OCI-LY7 (cell line): ENCODE data around the gene STX8. TPM values are rescaled to one million over a fixed set of nuclear protein-coding genes. Genes with fewer than 3 reads are reported as not detected.

Experiments used
- BruUV-seq: library from RNA; stranded (reverse); fragments of 400-500 nt; replicated peaks from 2 replicates; lab custom pipeline; 2021; lab: Mats Ljungman, UMichigan
- CTCF ChIA-PET: fragments of 300-600 bp; sonication (Branson Sonifier 250); formaldehyde crosslinking; loops from one replicate; lab custom pipeline; 2022; ENCODE audit warnings: antibody characterized with exemption; ENCODE audit not compliant: unreplicated experiment; lab: Charles Lee
- POLR2A ChIA-PET: fragments of 300-600 bp; sonication (Branson Sonifier 250); formaldehyde crosslinking; loops from one replicate; lab custom pipeline; 2022; ENCODE audit warnings: antibody characterized with exemption; lab: Charles Lee
- DNase-seq: peaks from one replicate; pipeline ENCODE4 v3.0.0-alpha.2; 2015; ENCODE audit warnings: low spot score
- H2AFZ ChIP-seq: fragments of 200-600 bp; sonication (generic), shearing (Covaris generic); 2 replicates; pipeline ENCODE4 v1.6.1; 2014; ENCODE audit warnings: mild to moderate bottlenecking, antibody characterized with exemption, low read length, moderate library complexity
- H3K27ac ChIP-seq: fragments of 200-600 bp; sonication (generic); 2 replicates; pipeline ENCODE4 v1.5.1; 2014; ENCODE audit warnings: mixed run types, low read depth, mild to moderate bottlenecking, moderate library complexity, low read length, inconsistent platforms; ENCODE audit not compliant: poor library complexity, severe bottlenecking
- H3K36me3 ChIP-seq: fragments of 200-600 bp; sonication (generic); 2 replicates; pipeline ENCODE4 v1.6.1; 2014; ENCODE audit warnings: mild to moderate bottlenecking, antibody characterized with exemption, low read length, moderate library complexity, mixed read lengths; ENCODE audit not compliant: insufficient read depth
- H3K4me1 ChIP-seq: fragments of 200-600 bp; sonication (generic); 2 replicates; pipeline ENCODE4 v1.5.1; 2014; ENCODE audit warnings: mild to moderate bottlenecking, low read length; ENCODE audit not compliant: insufficient read depth, poor library complexity, severe bottlenecking
- H3K4me2 ChIP-seq: fragments of 200-600 bp; sonication (generic); 2 replicates; pipeline ENCODE4 v1.6.1; 2014; ENCODE audit warnings: mild to moderate bottlenecking, low read length
- H3K4me3 ChIP-seq: fragments of 200-600 bp; sonication (generic); 2 replicates; pipeline ENCODE4 v1.5.1; 2014; ENCODE audit warnings: mild to moderate bottlenecking, low read depth, low read length; ENCODE audit not compliant: poor library complexity, severe bottlenecking
- H3K79me2 ChIP-seq: fragments of 200-600 bp; sonication (generic); 2 replicates; pipeline ENCODE4 v1.6.1; 2016; ENCODE audit warnings: low read depth, mild to moderate bottlenecking, low read length, moderate library complexity, mixed read lengths; ENCODE audit not compliant: insufficient read depth
- H3K9me2 ChIP-seq: fragments of 200-600 bp; sonication (generic); 2 replicates; pipeline ENCODE4 v1.6.1; 2016; ENCODE audit warnings: mild to moderate bottlenecking, low read length, mixed read lengths; ENCODE audit not compliant: insufficient read depth
- H3K9me3 ChIP-seq: fragments of 200-600 bp; sonication (generic); 2 replicates; pipeline ENCODE4 v1.6.1; 2014; ENCODE audit warnings: mild to moderate bottlenecking, mixed run types, low read length, mixed read lengths
- H4K20me1 ChIP-seq: fragments of 200-600 bp; sonication (generic); 2 replicates; pipeline ENCODE4 v1.6.1; 2014; ENCODE audit warnings: mild to moderate bottlenecking, antibody characterized with exemption, low read length, moderate library complexity, mixed read lengths; ENCODE audit not compliant: insufficient read depth
- CTCF ChIP-seq: fragments of 200-600 bp; sonication (generic); conservative IDR thresholded peaks from 2 replicates; pipeline ENCODE4 v1.5.1; 2014; ENCODE audit warnings: mild to moderate bottlenecking, antibody characterized with exemption, low read length, moderate library complexity, mixed read lengths
- EZH2phosphoT487 ChIP-seq: fragments of 200-600 bp; sonication (generic); IDR thresholded peaks from 2 replicates; pipeline ENCODE4 v1.6.1; 2018; ENCODE audit warnings: low read depth, borderline replicate concordance, mild to moderate bottlenecking, mixed run types, antibody characterized with exemption, low read length, moderate library complexity, mixed read lengths
- intact Hi-C: fragments of 100-400 bp; cut with micrococcal nuclease; formaldehyde crosslinking; loops from one replicate; pipeline ENCODE4 v1.10.0; 2022; ENCODE audit not compliant: unreplicated experiment
- total RNA-seq, 2 experiments: library from RNA; depleted of rRNA in 1 of 2; stranded (reverse); fragments of >200 nt in 1 of 2; shearing (Covaris generic) in 1 of 2; gene quantifications; 2 replicates each; pipeline ENCODE4 v1.2.3, GENCODE V29; 2014 to 2022

Gene STX8
- total RNA-seq, 2 experiments from 2014 or later: 56.7 to 69.0 TPM

- H2AFZ ChIP-seq: no peak overlapping the region
- no peak for TF ChIP-seq CTCF
- no peak for TF ChIP-seq EZH2phosphoT487
- no peaks in the 10 kb centered on the region for H3K9me3 ChIP-seq
- no peak for DNase-seq
- H4K20me1 ChIP-seq: no peaks in the 10 kb centered on the region
- H3K79me2 ChIP-seq: no peaks in the 10 kb centered on the region
- H3K4me2 ChIP-seq: no peak overlapping the region
- no peak overlapping the region for H3K27ac ChIP-seq
- H3K9me2 ChIP-seq: no peaks in the 10 kb centered on the region
- BruUV-seq: no TSS peak
- ChIA-PET CTCF (no interaction called here), POLR2A (interaction anchor here (0.6 kb wide), 1 partner anchor 80 kb away, joined by 3 read pairs; no protein-coding TSS in a partner anchor)
- no peaks in the 10 kb centered on the region for H3K4me1 ChIP-seq
- no peak overlapping the region for H3K4me3 ChIP-seq
- intact Hi-C loops: no loop called here
- H3K36me3 ChIP-seq: no peaks in the 10 kb centered on the region
These were observed 347.0 kb downstream of the STX8 start for GRCh38 chr17:9228408-9229159.

GRCh38 chr17:9227819-9228407 lies 347.7 kb downstream of the STX8 start:
- POLR2A ChIA-PET: interaction anchor here (0.6 kb wide), 1 partner anchor 80 kb away, joined by 3 read pairs; no protein-coding TSS in a partner anchor
- no TSS peak for BruUV-seq
- H3K79me2 ChIP-seq: no peaks in the 10 kb centered on the region
- DNase-seq: no peak
- no peaks in the 10 kb centered on the region for H3K36me3 ChIP-seq
- H3K27ac ChIP-seq: no peak overlapping the region
- H3K4me3 ChIP-seq: no peak overlapping the region
- no peak overlapping the region for H2AFZ ChIP-seq
- no peaks in the 10 kb centered on the region for H4K20me1 ChIP-seq
- H3K4me1 ChIP-seq: no peaks in the 10 kb centered on the region
- CTCF ChIA-PET: no interaction called here
- H3K9me2 ChIP-seq: no peaks in the 10 kb centered on the region
- TF ChIP-seq EZH2phosphoT487 (no peak), CTCF (no peak)
- intact Hi-C loops: no loop called here
- no peaks in the 10 kb centered on the region for H3K9me3 ChIP-seq
- no peak overlapping the region for H3K4me2 ChIP-seq

DNA sequence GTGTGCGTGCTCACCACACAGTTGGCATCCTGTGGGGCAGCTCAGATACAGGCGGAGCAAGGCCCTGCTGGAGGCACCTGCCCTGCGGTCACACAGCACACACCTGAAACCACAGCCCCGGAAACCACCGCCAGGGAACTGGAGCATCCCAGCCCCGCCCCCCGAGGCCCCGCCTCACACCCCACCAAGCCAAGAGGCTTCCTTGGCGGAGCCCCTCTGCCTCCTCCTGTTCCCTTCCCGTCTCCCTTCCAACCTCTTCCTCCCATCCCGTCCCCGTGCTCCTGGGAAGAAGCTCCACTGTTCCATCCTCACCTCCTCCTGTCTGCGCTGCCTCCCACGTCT lies 348.9 kb downstream of the STX8 start:
- H3K4me2 ChIP-seq: no peak overlapping the region
- H3K4me1 ChIP-seq: no peaks in the 10 kb centered on the region
- DNase-seq: no peak
- no peaks in the 10 kb centered on the region for H3K9me3 ChIP-seq
- no peak overlapping the region for H3K27ac ChIP-seq
- TF ChIP-seq CTCF: no peak
- no peak for TF ChIP-seq EZH2phosphoT487
- H3K36me3 ChIP-seq: no peaks in the 10 kb centered on the region
- intact Hi-C loops: no loop called here
- H2AFZ ChIP-seq: no peak overlapping the region
- H4K20me1 ChIP-seq: no peaks in the 10 kb centered on the region
- no TSS peak for BruUV-seq
- H3K4me3 ChIP-seq: no peak overlapping the region
- H3K9me2 ChIP-seq: no peaks in the 10 kb centered on the region
- ChIA-PET POLR2A (no interaction called here), CTCF (no interaction called here)
- no peaks in the 10 kb centered on the region for H3K79me2 ChIP-seq
